HTERT RPE-1 (cell line): ENCODE results near the gene LRP3.
"Not testable (repeated sequence)": the region's sequence is repeated elsewhere in the genome, so short reads cannot be mapped to it uniquely, and the experiment has no call there.

Source experiments
- in situ Hi-C: fragments of 300-500 bp; cut with MboI; formaldehyde crosslinking; loops from 4 replicates; pipeline ENCODE4 v1.14.3; 2020; ENCODE audit warnings: low sequenced_read_pairs

Gene LRP3

DNA sequence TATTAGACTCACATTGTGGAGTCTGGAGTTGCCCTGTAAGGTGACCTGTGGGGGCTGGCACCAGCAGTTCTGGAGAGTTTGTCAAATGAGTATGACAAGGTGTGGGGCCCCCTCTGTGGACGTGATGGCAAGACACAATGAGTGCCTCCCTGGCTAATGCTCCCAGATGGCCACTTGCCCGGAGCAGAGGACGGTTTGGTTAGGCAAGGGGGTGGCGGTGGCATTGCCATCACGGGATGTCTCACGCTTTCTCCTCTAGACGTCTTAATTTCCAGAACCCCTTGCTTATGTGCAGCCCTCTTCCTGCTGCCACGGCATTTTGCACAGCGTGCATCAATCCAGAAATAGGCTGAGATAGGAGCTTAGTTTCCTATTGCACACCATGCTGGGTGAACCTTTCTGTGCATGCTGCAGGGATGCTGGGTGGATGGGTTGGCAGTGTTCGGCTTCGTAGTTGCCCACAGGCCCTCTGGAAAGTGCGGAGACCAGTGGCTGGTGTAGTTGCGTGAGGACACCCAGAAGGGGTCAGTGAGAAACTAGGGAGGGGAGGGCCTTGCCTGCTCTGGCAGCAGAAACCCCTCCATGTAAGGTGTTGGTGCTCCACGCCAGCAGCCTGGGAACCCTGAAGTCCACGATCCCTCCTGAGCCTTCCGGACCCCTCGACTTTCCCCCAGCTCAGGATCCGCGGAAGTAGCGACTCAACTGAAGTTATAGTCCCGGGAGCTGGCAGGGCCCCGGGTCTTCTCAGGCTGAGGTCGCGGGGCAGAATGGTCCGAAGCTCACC, 18.1 kb upstream of the LRP3 start:
- in situ Hi-C loops = no loop called here

DNA sequence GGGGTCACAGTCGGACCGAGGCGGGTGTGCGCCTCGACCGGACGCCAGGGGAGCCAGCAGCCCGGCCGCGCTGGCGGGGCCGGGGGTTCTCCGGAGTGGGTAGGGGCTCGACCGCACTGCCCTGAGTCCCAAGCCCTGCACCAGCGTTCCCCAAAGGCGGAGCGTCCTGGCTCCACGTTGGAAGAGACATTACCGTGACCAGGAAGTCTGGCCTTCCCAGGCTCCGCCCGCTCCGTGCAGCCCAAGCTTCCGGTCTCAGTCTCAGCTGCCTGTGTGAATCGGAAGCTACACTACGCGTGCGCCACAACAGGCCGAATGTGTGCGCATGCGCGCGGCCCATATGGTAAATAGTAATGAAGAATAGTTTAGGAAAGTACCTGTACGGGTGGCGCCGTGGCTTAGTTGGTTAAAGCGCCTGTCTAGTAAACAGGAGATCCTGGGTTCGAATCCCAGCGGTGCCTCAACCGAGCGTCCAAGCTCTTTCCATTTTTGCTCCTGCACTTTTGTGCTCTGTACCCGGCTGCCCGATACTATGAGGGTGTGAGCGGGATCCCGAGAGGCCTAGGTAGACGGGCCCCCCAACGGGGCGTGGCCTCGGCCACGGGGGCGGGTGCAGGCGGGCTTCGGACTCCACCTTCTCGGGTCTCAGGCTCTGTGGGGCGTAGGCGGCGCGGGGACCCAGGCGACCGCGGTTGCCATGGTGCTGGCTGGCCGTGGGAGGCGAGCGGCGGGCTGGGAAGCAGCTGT, 17.3 kb upstream of the LRP3 start:
- in situ Hi-C loops = no loop called here

DNA sequence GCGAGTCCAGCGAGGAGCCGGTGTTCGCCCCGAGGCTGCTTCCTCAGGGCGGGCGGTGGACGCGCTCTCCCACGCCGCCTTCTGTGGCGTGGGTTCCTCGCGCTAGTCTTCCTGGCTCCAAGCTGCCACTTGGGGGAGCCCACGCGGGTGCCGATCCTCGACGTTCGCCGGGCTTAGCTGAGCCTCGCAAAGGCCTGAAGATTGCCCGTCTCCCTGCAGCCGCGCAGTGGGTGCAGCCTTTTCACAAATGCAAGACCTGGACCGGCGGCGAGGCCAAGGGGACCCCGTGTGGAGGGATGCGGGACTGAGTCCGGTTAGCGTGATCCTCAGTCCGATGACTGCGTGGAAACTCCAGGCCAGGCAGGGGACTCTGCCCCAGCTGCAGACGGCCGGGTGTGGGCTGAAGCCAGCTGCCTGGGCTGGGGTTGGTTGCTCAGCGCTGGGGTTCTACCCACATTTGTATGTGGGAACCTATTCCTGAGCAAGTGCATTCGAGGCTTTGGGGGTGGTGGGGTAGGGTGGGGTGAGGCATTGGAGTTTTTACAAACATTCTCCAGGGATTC, 16.6 kb upstream of the LRP3 start:
- in situ Hi-C loops = no loop called here

DNA sequence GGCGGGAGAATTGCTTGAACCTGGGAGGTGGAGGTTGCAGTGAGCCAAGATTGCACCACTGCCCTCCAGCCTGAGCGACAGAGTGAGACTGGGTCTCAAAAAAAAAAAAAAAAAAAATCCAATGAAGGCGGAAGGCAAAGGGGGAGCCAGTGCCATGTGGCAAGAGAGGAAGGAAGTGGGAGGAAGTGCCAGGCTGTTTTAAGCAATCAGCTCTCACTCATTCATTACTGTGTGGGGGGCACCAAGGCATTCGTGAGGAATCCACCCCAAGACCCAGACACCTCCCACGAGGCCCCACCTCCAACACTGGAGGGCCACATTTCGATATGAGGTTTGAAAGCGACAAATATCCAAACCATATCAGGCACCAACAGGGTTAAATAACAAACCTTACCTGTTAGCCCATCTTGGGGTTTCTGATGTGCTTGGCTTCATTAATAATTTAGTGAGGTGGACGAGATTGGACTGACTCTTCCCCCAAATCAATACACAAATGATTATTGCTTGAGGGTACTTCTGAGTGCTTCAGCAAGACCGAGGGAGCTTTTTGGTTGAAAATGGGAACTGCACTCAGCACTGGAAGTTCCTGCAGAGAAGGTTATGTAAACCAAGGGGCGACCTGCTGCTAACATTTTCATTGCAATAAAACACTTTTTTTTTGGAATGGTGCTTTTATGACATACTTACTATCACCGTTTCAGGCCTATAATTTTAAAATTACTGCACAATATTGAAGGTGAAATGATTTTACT, 7.5 kb upstream of the LRP3 start:
- in situ Hi-C loops = no loop called here

DNA sequence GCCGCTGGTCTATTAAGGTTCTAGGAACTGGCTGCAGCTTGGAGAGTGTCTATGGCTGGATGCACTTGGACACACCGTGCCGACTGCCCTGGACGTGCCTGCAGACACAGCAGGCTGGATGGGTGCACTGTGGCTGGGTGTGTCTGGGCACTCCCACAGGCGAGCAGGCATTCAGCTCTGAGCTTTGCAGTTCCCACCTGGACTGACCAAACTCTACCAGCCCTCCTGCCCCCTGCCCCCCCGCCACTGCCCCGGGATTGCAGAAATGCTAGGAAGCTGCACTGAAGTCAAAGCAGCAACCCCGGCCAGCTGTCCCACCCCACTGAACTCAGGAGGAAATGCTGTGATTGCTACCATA, 7.0 kb upstream of the LRP3 start:
- in situ Hi-C loops = no loop called here

DNA sequence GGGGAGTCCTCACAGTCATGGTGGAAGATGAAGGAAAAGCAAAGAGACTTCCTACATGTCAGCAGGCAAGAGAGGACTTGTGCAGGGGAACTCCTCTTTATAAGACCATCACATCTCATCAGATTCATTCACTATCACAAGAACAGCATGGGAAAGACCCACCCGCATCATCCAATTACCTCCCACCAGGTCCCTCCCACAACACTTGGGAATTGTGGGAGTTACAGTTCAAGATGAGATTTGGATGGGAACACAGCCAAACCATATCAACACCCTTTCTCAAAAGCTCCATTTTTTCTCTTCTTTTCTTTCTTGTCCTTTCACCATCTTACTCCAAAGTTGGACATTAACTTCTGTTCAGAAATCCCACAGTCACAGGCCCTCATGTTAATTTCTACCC, 4.7 kb upstream of the LRP3 start:
- in situ Hi-C loops = no loop called here

DNA sequence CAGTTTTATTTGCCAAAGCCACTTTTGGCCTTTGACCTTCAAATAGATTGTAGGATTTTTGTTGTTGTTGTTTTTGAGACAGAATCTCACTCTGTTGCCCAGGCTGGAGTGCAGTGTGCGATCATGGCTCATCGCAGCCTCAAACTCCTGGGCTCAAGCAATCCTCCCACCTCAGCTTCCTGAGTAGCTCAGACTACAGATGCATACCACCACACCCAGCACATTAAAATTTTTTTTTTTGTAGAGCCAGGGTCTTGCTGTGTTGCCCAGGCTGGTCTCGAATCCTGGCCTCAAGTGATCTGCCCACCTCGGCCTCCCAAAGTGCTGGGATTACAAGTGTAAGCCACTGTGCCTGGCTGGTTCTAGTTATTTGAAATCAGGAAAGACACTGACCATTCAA, 3.0 kb upstream of the LRP3 start:
- in situ Hi-C loops = not testable (repeated sequence)

DNA sequence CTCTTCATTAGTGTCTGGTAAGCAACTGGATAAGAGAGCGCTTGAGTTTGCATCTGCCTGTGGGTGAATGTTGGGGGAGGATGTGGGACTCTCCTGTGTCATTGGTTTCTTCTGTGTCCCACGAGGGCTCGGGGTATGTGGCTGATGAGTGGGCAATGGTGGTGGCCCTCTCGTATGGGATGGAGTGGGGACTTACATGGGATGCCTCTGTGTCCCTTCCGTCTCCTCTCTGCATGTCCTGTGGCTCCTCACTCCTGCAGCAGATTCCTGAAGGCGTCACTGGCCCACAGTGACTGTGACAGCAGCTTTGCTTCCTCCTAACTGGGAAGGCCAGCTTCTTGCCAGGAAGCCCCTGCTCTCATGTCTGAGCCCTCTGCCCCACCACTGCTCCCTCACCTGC, 2.6 kb upstream of the LRP3 start:
- in situ Hi-C loops = no loop called here

DNA sequence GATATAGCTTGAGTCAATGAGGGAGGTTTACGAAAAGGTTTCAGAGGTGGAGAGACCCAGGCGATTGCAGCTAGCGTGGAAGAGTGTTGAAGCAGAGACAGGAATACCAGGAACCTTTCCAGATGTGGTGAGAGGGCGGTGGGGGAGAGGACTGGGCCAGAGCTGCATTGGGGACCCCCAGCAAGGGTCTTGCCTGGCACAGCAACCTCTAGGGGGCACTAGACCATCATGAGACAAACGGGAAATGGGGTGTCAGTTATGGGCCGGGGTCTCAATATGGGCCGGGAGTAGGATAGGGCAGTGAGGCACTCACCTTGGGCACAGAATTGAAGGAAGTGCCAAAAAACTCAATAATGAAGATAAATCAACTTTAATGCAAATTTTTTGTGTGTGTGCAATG, 2.1 kb upstream of the LRP3 start:
- in situ Hi-C loops = no loop called here

DNA sequence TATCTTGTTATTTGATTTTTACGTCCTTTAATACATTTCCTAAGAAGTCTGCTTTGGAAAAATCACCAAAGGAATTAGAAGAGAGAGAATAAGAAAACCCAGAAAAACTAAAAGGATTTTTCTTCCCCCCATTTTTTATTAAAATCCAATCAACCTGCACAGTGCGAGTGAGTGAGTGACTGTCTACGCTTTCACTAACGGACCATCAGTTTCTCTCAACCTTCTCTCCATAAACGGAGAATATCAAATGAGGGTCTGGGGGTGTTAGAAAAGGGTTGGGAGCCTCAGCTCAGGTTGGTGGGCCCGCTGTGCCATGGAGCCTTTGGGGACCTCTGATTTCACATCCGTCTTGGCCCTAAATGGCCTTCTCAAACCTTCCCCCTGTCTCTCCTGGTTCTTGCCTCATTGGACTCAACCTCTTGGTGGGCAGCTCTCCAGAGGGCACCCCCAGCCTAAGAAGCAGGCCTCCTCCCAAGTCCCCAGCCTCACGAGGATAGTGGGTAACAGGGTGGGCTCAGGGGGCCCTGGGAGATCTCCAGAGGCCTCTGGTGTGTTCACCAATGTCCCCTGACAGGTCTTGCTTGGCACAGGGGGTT, 763 bp upstream of the LRP3 start:
- in situ Hi-C loops = no loop called here

DNA sequence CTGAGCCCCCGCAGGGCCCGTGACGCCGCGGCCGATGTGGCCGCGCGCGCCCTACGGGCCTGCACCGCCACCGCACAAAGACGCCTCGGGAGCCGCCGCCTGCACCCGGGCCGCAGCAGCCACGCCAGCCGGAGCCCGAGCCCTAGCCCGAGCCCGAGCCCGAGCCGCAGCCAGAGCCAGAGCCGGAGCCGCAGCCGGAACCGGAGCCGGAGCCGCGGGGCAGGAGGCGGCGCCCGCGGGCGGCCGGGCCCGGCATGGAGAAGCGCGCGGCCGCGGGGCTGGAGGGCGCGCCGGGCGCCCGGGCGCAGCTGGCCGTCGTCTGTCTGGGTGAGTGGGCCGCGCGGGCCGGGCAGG, 379 bp downstream of the LRP3 start:
- in situ Hi-C loops = no loop called here

DNA sequence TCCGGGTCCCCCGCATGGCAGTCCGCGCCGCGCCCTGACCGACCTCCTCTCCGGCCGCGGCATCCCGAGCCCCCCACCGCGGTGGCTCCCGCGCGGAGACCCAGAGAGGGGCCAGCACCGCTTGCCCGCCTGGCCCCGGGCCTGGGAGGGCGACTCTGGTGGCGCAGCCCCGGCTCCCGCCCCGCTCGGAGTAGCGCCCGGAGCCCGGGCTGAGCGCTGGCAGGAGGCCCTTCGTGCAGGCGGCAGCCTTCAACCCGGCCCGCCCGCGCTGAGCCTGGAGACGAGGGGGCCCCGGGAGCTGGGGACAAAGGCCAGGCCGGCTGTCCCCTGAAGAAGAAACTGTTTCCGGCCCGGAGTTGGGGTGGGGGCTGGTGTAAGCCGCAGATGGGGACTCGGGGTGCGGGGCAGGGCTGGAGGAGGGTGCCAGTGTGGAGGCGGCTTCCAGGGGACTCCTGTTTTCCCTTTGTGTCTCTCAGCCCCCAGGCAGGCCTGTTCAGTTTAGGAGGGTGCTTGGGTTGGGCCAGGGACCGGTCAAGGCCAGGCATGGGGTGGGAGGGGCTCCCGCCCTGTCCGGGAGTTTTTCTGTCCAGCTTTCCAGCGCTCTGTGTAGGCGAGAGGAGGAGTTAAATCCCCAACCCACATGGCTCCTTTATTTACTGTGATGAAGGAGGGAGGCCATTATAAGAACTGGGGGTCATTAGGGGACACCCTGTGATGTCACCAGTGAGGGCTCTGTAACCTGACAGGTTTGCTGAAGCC, 935 bp downstream of the LRP3 start:
- in situ Hi-C loops = no loop called here

DNA sequence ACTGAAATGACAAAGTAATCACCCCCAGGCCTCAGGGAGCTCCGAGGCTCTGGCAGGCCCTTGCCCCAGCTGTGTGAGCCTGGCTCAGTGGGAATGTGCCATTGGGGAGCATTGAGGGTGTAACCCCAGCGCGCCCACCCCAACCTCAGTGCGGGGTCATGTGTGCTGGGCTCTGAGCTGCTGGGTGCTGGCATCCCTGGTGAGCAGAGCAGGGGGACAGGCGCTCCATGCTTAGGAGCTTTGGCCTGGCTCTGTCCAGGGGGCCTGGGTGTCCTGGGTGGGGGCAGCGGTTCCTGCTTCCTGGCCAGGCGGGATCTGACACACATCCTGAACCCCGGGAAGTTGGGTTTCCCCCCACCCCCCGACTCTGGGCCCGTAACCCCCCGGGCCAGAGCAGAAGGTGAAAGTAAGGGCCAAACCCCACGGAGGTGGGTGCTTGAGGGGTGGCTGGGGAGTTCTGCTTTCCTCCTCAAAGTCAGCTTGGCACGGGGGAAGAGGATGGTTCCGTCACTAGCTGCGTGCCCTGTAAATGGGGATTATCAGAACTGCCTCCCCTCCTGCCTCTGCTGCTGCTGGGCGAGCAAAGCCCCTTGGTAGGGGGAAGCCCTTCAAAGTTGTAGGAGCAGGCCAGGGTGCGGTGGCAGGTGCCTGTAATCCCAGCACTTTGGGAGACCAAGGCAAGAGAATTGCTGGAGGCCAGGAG, 1.7 kb downstream of the LRP3 start:
- in situ Hi-C loops = no loop called here

DNA sequence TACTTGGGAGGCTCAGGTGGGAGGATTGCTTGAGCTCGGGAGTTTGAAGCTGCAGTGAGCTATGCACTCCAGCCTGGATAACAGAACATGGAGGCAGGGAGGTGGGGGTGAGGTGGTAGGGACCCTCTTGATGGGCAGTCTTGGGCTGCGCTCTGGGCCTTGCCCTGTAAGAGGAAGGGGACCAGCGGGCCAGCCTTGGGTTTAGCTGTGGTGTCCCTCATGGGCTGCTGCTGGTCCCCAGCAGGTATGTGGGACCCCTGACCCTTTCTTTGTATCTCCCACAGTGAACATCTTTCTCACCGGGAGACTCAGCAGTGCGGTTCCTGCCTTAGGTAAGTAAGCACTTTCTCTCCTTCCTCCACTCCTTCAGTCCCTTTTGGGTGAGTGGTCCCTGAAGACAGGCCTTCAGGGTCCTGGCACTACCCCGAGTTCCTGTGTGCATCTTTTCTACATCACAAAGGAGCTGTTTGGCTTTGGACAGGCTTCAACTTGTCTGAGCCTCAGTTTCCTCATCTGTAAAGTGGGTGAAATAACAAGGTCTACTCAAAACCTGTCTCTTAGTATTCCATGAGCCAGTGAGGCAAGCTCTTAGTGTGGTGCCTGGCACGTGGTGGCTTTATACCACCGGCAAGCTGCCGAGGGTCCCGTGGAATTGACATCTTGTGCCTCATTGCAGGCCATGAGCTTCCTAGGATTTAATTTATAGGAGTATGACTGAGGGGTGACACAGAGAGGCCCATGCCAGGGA, 2.5 kb downstream of the LRP3 start:
- in situ Hi-C loops = no loop called here

DNA sequence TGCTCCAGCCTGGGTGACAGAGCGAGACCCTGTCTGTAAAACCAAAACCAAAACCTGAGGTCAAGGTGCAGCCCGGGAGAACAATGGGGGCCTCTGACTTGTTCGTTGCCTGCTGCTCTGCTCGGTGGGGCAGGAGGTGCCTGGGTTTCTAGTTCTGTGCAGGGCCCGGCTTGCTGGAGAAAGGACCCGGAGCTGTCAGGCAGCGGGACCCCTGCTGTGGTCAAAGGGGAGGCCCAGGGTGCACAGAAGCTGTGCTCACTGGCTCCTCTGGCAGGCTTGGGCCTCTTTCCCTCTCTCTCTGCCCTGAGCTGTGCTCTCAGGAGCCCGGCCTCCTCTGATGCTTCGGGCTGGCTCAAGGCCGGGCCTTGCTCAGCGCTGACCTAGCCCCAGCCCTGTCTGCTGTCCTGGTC, 3.5 kb downstream of the LRP3 start:
- in situ Hi-C loops = no loop called here

DNA sequence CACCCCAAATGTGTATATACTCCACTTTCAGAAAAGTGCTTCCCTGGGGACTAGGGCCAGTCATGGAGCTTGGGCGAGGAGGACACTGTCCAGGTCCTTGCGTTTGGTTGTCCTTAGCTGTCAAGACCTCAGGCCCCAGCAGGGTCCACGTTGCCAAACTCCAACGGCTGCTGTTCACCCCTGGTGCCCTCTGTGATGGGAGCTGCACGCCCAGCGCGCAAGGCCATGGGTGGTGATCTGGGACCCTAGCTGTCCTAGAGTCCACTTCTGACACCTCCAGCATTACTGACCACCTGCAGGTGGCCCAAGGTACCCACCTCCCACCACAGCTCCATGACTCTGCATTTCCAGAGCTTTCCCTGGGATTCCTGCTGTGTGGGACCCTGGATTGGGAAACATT, 4.0 kb downstream of the LRP3 start:
- in situ Hi-C loops = no loop called here

DNA sequence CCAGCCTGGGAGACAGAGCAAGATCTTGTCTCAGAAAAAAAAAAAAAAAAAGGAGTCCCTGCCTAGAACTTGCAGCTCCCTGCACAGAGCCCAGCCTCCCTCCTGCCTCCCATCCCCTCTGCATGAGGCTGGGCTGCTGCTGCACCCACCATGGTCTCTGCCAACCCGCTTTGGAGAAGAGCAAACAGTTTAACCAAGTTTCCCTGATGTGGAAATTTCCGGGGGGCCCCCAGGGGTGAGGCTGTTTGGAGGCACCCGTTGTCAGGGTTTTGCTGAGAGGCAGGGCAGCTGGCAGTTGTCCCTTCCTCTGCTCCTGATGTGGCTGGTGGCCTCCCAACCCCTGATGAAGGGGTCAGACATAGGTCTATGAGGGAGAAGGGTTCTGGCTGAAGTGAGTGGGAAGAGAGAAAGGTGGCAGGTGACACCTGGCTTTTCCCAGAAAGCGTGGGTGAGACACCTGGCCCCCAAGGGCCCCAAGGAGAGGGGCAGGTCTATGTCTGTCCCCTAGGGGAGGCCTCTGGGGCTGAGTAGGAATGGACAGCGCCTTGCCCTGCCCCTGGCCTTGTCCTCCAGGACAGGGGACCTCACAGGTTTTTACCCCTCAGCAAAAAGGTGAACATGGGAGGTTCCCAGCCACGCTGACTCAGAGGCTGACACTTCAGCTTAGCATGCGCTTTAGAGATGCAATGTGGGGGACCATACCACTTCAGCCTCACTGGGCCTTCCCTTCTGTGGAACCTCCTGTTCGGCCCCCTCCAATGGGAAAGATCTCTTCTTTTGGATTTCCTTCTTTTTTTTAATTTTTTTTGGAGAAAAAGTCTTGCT, 5.5 kb downstream of the LRP3 start:
- in situ Hi-C loops = no loop called here

DNA sequence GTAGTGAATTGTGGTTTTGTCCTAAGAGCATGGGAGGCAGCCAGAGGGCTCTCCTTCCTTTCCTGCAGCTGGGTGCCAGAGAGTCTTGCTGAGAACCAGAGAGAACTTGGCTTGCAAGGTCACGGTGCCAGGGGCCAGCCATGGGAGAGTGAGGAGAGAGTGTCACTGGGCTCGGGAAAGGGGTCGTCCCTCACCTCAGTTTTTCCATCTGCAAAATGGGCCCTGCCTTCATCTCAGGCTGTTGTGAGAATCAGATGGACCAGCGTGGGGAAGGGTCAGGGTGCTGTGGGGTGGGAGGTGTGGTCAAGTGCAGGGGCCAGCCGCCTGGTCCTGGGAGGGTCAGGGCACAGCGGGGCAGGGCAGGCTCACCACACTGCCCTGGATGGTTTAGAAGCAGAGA, 7.3 kb downstream of the LRP3 start:
- in situ Hi-C loops = no loop called here
